WTC11 (cell line): ENCODE measurements around the gene BDKRB2.

Experiments used
- FOXK1 ChIP-seq: sonication (generic); formaldehyde crosslinking; IDR thresholded peaks from 2 replicates; pipeline ENCODE4 v1.8.0; 2022; ENCODE audit warnings: mild to moderate bottlenecking, moderate library complexity, missing genetic modification reagents
- GTF2I ChIP-seq: fragments of 250-450 bp; sonication (Bioruptor Pico); conservative IDR thresholded peaks from 2 replicates; pipeline ENCODE4 v1.4.0; 2021; ENCODE audit warnings: mild to moderate bottlenecking
- JAZF1 ChIP-seq: fragments of 250-450 bp; sonication (Bioruptor Pico); IDR thresholded peaks from 2 replicates; pipeline ENCODE4 v1.9.0; 2021; ENCODE audit warnings: moderate library complexity, mild to moderate bottlenecking, inconsistent platforms
- JUN ChIP-seq: sonication (generic); formaldehyde crosslinking; IDR thresholded peaks from 2 replicates; pipeline ENCODE4 v1.8.0; 2023; ENCODE audit warnings: mild to moderate bottlenecking, missing genetic modification reagents
- MYBL2 ChIP-seq: sonication (generic); formaldehyde crosslinking; IDR thresholded peaks from 2 replicates; pipeline ENCODE4 v1.8.1; 2023; ENCODE audit warnings: mild to moderate bottlenecking, moderate library complexity, missing genetic modification reagents
- SMAD3 ChIP-seq: sonication (generic); formaldehyde crosslinking; IDR thresholded peaks from 2 replicates; pipeline ENCODE4 v1.8.0; 2022; ENCODE audit warnings: missing genetic modification reagents, mild to moderate bottlenecking, borderline replicate concordance
- TEAD4 ChIP-seq: sonication (generic); formaldehyde crosslinking; IDR thresholded peaks from 2 replicates; pipeline ENCODE4 v1.8.0; 2022; ENCODE audit warnings: mild to moderate bottlenecking, missing genetic modification reagents
- ZNF671 ChIP-seq: fragments of 250-450 bp; sonication (Bioruptor Pico); IDR thresholded peaks from 2 replicates; pipeline ENCODE4 v1.8.0; 2021; ENCODE audit warnings: mild to moderate bottlenecking
- TF ChIP-seq, protein P1 (sequence below): sonication (generic); formaldehyde crosslinking; IDR thresholded peaks from 2 replicates; pipeline ENCODE4 v1.8.1; 2023; ENCODE audit warnings: mild to moderate bottlenecking, missing genetic modification reagents, moderate library complexity
- TF ChIP-seq, protein P2 (sequence below): fragments of 200-600 bp; IDR thresholded peaks from 2 replicates; pipeline ENCODE4 v1.8.0; 2022; ENCODE audit warnings: antibody characterized with exemption
- TF ChIP-seq, protein P3 (sequence below): sonication (generic); formaldehyde crosslinking; IDR thresholded peaks from 2 replicates; pipeline ENCODE4 v1.8.1; 2022; ENCODE audit warnings: low read depth, missing genetic modification reagents, borderline replicate concordance
- TF ChIP-seq, protein P4 (sequence below): sonication (generic); formaldehyde crosslinking; IDR thresholded peaks from 2 replicates; pipeline ENCODE4 v1.8.1; 2023; ENCODE audit warnings: mild to moderate bottlenecking, missing genetic modification reagents
- TF ChIP-seq, protein P5 (sequence below): sonication (generic); formaldehyde crosslinking; IDR thresholded peaks from 2 replicates; pipeline ENCODE4 v1.8.1; 2023; ENCODE audit warnings: mild to moderate bottlenecking, missing genetic modification reagents, moderate library complexity

DNA sequence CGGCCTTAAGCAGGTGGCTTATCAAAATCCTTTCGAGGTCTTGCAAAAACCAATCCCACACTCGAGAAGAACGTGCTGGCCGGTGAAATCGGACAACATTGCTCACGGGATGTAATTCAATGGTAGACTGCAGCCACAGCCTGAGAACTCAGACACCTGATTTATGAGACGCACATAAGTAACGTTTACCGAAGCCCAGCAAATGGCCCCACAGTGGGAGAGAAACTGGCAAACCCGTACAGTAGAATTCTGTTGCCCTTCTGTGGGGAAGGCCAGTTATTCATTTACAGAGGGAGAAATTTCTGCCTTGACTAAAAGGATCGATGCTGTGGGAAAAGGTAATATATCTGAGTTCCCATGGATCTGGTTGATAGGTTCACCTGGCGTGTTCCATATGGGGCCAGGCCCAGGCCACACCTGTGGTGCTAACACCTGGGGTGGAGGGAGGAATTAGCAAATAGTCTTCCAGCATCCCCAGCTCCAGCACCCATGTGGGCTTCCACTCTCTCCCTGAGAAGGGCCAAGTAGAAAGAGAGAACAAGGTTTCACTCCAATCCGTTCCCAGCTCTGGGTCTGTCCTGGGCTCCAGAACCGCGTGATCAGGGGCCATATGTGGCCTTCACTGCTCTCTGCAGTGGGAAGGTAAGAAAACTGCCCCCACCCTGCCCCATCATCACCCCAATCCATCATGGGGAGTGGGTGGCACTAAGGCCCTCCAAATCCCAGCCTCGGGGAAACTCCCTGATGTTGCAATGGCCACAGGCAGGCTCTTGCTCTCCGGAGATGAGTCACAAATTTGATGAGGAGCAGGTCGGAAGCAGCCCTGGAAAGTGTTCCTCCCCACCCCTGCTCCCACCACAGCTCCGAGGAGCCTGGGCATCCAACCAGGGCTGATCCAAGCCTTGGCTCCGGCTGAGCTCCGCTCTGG is 64.1 kb downstream of the BDKRB2 start:
- TF ChIP-seq, protein P1, sequence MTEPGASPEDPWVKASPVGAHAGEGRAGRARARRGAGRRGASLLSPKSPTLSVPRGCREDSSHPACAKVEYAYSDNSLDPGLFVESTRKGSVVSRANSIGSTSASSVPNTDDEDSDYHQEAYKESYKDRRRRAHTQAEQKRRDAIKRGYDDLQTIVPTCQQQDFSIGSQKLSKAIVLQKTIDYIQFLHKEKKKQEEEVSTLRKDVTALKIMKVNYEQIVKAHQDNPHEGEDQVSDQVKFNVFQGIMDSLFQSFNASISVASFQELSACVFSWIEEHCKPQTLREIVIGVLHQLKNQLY (CRISPR knock-in tag), result no peak
- TF ChIP-seq, protein P2, sequence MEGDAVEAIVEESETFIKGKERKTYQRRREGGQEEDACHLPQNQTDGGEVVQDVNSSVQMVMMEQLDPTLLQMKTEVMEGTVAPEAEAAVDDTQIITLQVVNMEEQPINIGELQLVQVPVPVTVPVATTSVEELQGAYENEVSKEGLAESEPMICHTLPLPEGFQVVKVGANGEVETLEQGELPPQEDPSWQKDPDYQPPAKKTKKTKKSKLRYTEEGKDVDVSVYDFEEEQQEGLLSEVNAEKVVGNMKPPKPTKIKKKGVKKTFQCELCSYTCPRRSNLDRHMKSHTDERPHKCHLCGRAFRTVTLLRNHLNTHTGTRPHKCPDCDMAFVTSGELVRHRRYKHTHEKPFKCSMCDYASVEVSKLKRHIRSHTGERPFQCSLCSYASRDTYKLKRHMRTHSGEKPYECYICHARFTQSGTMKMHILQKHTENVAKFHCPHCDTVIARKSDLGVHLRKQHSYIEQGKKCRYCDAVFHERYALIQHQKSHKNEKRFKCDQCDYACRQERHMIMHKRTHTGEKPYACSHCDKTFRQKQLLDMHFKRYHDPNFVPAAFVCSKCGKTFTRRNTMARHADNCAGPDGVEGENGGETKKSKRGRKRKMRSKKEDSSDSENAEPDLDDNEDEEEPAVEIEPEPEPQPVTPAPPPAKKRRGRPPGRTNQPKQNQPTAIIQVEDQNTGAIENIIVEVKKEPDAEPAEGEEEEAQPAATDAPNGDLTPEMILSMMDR, result no peak
- TF ChIP-seq TEAD4 (CRISPR knock-in tag), result no peak
- no peak for TF ChIP-seq GTF2I (CRISPR knock-in tag)
- TF ChIP-seq, protein P3, sequence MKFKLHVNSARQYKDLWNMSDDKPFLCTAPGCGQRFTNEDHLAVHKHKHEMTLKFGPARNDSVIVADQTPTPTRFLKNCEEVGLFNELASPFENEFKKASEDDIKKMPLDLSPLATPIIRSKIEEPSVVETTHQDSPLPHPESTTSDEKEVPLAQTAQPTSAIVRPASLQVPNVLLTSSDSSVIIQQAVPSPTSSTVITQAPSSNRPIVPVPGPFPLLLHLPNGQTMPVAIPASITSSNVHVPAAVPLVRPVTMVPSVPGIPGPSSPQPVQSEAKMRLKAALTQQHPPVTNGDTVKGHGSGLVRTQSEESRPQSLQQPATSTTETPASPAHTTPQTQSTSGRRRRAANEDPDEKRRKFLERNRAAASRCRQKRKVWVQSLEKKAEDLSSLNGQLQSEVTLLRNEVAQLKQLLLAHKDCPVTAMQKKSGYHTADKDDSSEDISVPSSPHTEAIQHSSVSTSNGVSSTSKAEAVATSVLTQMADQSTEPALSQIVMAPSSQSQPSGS, result no peak
- no peak for TF ChIP-seq MYBL2 (CRISPR knock-in tag)
- TF ChIP-seq SMAD3 (CRISPR knock-in tag), result no peak
- TF ChIP-seq, protein P4, sequence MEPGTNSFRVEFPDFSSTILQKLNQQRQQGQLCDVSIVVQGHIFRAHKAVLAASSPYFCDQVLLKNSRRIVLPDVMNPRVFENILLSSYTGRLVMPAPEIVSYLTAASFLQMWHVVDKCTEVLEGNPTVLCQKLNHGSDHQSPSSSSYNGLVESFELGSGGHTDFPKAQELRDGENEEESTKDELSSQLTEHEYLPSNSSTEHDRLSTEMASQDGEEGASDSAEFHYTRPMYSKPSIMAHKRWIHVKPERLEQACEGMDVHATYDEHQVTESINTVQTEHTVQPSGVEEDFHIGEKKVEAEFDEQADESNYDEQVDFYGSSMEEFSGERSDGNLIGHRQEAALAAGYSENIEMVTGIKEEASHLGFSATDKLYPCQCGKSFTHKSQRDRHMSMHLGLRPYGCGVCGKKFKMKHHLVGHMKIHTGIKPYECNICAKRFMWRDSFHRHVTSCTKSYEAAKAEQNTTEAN (CRISPR knock-in tag), result no peak
- no peak for TF ChIP-seq JUN (CRISPR knock-in tag)
- TF ChIP-seq ZNF671 (CRISPR knock-in tag), result no peak
- TF ChIP-seq FOXK1, result no peak
- TF ChIP-seq, protein P5, sequence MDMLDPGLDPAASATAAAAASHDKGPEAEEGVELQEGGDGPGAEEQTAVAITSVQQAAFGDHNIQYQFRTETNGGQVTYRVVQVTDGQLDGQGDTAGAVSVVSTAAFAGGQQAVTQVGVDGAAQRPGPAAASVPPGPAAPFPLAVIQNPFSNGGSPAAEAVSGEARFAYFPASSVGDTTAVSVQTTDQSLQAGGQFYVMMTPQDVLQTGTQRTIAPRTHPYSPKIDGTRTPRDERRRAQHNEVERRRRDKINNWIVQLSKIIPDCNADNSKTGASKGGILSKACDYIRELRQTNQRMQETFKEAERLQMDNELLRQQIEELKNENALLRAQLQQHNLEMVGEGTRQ (CRISPR knock-in tag), result no peak
- TF ChIP-seq JAZF1 (CRISPR knock-in tag), result no peak
